ENCODE measurements around the gene SCEL.
"Not testable (repeated sequence)": the region's sequence is repeated elsewhere in the genome, so short reads cannot be mapped to it uniquely, and the experiment has no call there.

SCEL gene

GRCh38 chr13:77660841-77661250, 125.3 kb downstream of the SCEL start:
- no peak for DNase-seq (ENCODE audit: low read depth, low spot score)

GRCh38 chr13:77662301-77662700, 126.8 kb downstream of the SCEL start:
- DNase-seq (ENCODE audit: low read depth, low spot score), result not testable (repeated sequence)

- DNase-seq (ENCODE audit: low read depth, low spot score), result not testable (repeated sequence)
Measured at GRCh38 chr13:77662831-77663230, 127.3 kb downstream of the SCEL start.

GRCh38 chr13:77674852-77675251, 139.3 kb downstream of the SCEL start:
- no peak for DNase-seq (ENCODE audit: low read depth, low spot score)

GRCh38 chr13:77678691-77679235, 143.3 kb downstream of the SCEL start:
- DNase-seq (ENCODE audit: low read depth, low spot score), result no peak

- no peak for DNase-seq (ENCODE audit: low read depth, low spot score)
Measured at GRCh38 chr13:77687799-77688198, 152.3 kb downstream of the SCEL start.

GRCh38 chr13:77691871-77692270, 156.4 kb downstream of the SCEL start:
- no peak for DNase-seq (ENCODE audit: low read depth, low spot score)

- DNase-seq (ENCODE audit: low read depth, low spot score), result no peak
Measured at GRCh38 chr13:77692746-77693448, 157.4 kb downstream of the SCEL start.

GRCh38 chr13:77693449-77693940, 158.0 kb downstream of the SCEL start:
- no peak for DNase-seq (ENCODE audit: low read depth, low spot score)

Measured in activated naive CD8-positive, alpha-beta T cell treated with anti-CD3 and anti-CD28 coated beads, Interleukin-2, amount 50 U/mL, for 16 hours (primary cell).